PC-3 (cell line): Measurements from ENCODE around the gene LHFPL2. TPM values are rescaled to one million over a fixed set of nuclear protein-coding genes. Genes with fewer than 3 reads are reported as not detected.

Source experiments
- ATAC-seq: fragments of 200-7000 bp; cut with Tn5 transposase; 2 replicates; pipeline ENCODE4 v1.9.1; 2020; ENCODE audit warnings: mild to moderate bottlenecking, moderate library complexity
- BruUV-seq: library from RNA; stranded (reverse); fragments of 400-500 nt; replicated peaks from 2 replicates; lab custom pipeline; 2021; lab: Mats Ljungman, UMichigan
- CTCF ChIA-PET: fragments of 300-600 bp; sonication (Branson Sonifier 250); formaldehyde crosslinking; loops from one replicate; lab custom pipeline; 2022; ENCODE audit warnings: antibody characterized with exemption; lab: Charles Lee
- POLR2A ChIA-PET: fragments of 300-600 bp; sonication (Branson Sonifier 250); formaldehyde crosslinking; loops from one replicate; lab custom pipeline; 2022; ENCODE audit warnings: antibody characterized with exemption; ENCODE audit not compliant: unreplicated experiment; lab: Charles Lee
- DNase-seq: peaks from one replicate; pipeline ENCODE4 v3.0.0-alpha.2; 2015
- H2AFZ ChIP-seq: fragments of 300-600 bp; sonication (generic); 2 replicates; pipeline ENCODE4 v1.6.0; 2016; ENCODE audit warnings: antibody characterized with exemption, low read length
- H3F3A ChIP-seq: fragments of 300-600 bp; sonication (generic); one replicate; pipeline ENCODE4 v1.6.0; 2017; ENCODE audit warnings: antibody characterized with exemption, low read length, control low read depth, mild to moderate bottlenecking; ENCODE audit not compliant: unreplicated experiment
- H3K27ac ChIP-seq: fragments of 300-600 bp; sonication (generic); 2 replicates; pipeline ENCODE4 v1.5.1; 2016; ENCODE audit warnings: mild to moderate bottlenecking, low read length
- H3K27me3 ChIP-seq: fragments of 300-600 bp; sonication (generic); 2 replicates; pipeline ENCODE4 v1.6.1; 2016; ENCODE audit warnings: low read length, mixed read lengths
- H3K36me3 ChIP-seq: fragments of 300-600 bp; sonication (generic); 2 replicates; pipeline ENCODE4 v1.6.1; 2016; ENCODE audit warnings: low read depth, mixed run types, low read length, mixed read lengths
- H3K4me1 ChIP-seq: fragments of 300-600 bp; sonication (generic); 2 replicates; pipeline ENCODE4 v1.5.1; 2016; ENCODE audit warnings: low read length; ENCODE audit not compliant: insufficient read depth
- H3K4me2 ChIP-seq: fragments of 300-600 bp; sonication (generic); 2 replicates; pipeline ENCODE4 v1.6.0; 2016; ENCODE audit warnings: low read length
- H3K4me3 ChIP-seq: fragments of 300-600 bp; sonication (generic); 2 replicates; pipeline ENCODE4 v1.5.1; 2016; ENCODE audit warnings: mild to moderate bottlenecking, low read length, mixed read lengths
- H3K79me2 ChIP-seq: fragments of 300-600 bp; sonication (generic); 2 replicates; pipeline ENCODE4 v1.6.1; 2017; ENCODE audit warnings: low read length, mixed read lengths
- H3K9ac ChIP-seq: fragments of 300-600 bp; sonication (generic); 2 replicates; pipeline ENCODE4 v1.6.0; 2016; ENCODE audit warnings: mild to moderate bottlenecking, low read length
- H3K9me2 ChIP-seq: fragments of 300-600 bp; sonication (generic); replicated peaks from 2 replicates; pipeline ENCODE4 v1.6.1; 2016; ENCODE audit warnings: mixed run types, low read length, mixed read lengths
- H3K9me3 ChIP-seq: fragments of 300-600 bp; sonication (generic); 2 replicates; pipeline ENCODE4 v1.6.1; 2016; ENCODE audit warnings: low read length, mixed read lengths
- H4K20me1 ChIP-seq: fragments of 300-600 bp; sonication (generic); 2 replicates; pipeline ENCODE4 v1.6.1; 2016; ENCODE audit warnings: low read length, mixed read lengths
- EZH2 ChIP-seq: fragments of 300-600 bp; sonication (generic); IDR thresholded peaks from one replicate; pipeline ENCODE4 v1.6.1; 2017; ENCODE audit warnings: antibody characterized with exemption, mild to moderate bottlenecking, low read length; ENCODE audit not compliant: unreplicated experiment
- EZH2phosphoT487 ChIP-seq: fragments of 300-600 bp; sonication (generic); IDR thresholded peaks from 2 replicates; pipeline ENCODE4 v1.6.1; 2018; ENCODE audit warnings: mild to moderate bottlenecking, antibody characterized with exemption, low read length, borderline replicate concordance
- intact Hi-C: fragments of 100-400 bp; cut with micrococcal nuclease; formaldehyde crosslinking; loops from 2 replicates; pipeline ENCODE4 v1.9.0; 2023
- total RNA-seq: library from RNA; depleted of rRNA; stranded (reverse); fragments of >200 nt; gene quantifications from 2 replicates; pipeline ENCODE4 v1.2.3, GENCODE V29; 2014
- TF ChIP-seq, protein P1 (sequence below): fragments of 300-600 bp; sonication (generic); conservative IDR thresholded peaks from 2 replicates; pipeline ENCODE4 v1.5.1; 2017; ENCODE audit warnings: antibody characterized with exemption, low read depth, mild to moderate bottlenecking, low read length

The LHFPL2 gene
- total RNA-seq, 1 experiment from 2014 or later = 21.7 TPM

- ATAC-seq (no peak), DNase-seq (no peak)
- CTCF ChIA-PET = no interaction called here
- TF ChIP-seq EZH2phosphoT487 (no peak), EZH2 (no peak)
- TF ChIP-seq, protein P1, sequence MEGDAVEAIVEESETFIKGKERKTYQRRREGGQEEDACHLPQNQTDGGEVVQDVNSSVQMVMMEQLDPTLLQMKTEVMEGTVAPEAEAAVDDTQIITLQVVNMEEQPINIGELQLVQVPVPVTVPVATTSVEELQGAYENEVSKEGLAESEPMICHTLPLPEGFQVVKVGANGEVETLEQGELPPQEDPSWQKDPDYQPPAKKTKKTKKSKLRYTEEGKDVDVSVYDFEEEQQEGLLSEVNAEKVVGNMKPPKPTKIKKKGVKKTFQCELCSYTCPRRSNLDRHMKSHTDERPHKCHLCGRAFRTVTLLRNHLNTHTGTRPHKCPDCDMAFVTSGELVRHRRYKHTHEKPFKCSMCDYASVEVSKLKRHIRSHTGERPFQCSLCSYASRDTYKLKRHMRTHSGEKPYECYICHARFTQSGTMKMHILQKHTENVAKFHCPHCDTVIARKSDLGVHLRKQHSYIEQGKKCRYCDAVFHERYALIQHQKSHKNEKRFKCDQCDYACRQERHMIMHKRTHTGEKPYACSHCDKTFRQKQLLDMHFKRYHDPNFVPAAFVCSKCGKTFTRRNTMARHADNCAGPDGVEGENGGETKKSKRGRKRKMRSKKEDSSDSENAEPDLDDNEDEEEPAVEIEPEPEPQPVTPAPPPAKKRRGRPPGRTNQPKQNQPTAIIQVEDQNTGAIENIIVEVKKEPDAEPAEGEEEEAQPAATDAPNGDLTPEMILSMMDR = no peak
- peaks cover 4% of the 10 kb centered on the region; the same call in 1 of the 2 replicates for H4K20me1 ChIP-seq
- no peak overlapping the region for H3K27ac ChIP-seq
- H3K9me3 ChIP-seq = no peaks in the 10 kb centered on the region
- no TSS peak for BruUV-seq
- 0 out of 2 replicates have a peak, but pooled peaks cover 8% of the 10 kb centered on the region for H3K36me3 ChIP-seq
- no peak overlapping the region for H3K9ac ChIP-seq
- no peaks in the 10 kb centered on the region for H3K27me3 ChIP-seq
- no peaks in the 10 kb centered on the region for H3K9me2 ChIP-seq
- H3K4me1 ChIP-seq = peaks cover 62% of the 10 kb centered on the region
- H3K4me2 ChIP-seq = no peak overlapping the region
- intact Hi-C loops = no loop called here
- H3F3A ChIP-seq = no peaks in the 10 kb centered on the region
- no peak overlapping the region for H3K4me3 ChIP-seq
- POLR2A ChIA-PET = no interaction called here
- no peak overlapping the region for H2AFZ ChIP-seq
- H3K79me2 ChIP-seq = peaks cover 83% of the 10 kb centered on the region
These were observed 11.9 kb downstream of the LHFPL2 start for GRCh38 chr5:78636682-78637081.

GRCh38 chr5:78634634-78635033, 13.9 kb downstream of the LHFPL2 start:
- intact Hi-C loops = loop anchor here (5.0 kb wide), 1 partner anchor 97 kb away; no protein-coding TSS in a partner anchor

DNA sequence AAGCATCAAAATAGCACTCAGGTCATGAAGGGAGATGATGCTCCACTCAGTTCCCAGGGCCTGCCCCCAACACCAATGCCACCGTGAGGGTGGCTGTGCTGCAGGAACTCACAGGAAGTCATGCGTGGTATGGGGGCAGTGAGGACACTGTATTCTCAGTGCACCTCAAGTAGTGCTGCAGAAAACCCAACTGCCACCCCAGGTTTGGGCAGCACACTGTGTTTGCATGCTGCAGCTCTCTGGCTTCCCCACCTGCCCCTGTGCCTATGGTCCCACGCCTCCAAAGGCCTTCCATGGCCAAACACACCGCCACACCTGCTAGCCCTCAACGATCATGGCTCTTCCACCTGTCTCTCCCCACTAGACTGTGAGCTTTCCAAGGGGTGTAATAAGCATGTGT, 14.3 kb downstream of the LHFPL2 start:
- TF ChIP-seq, protein P1 = no peak
- TF ChIP-seq EZH2 (no peak), EZH2phosphoT487 (no peak)
- Histone ChIP-seq H3K9me2 (no peaks in the 10 kb centered on the region), H4K20me1 (peaks cover 4% of the 10 kb centered on the region; the same call in 1 of the 2 replicates), H3K4me3 (no peak overlapping the region), H3K27me3 (no peaks in the 10 kb centered on the region), H3K4me2 (no peak overlapping the region), H2AFZ (no peak overlapping the region), H3K9me3 (no peaks in the 10 kb centered on the region), H3K79me2 (peaks cover 60% of the 10 kb centered on the region), H3F3A (no peaks in the 10 kb centered on the region), H3K36me3 (peaks cover 15% of the 10 kb centered on the region), H3K4me1 (peaks cover 39% of the 10 kb centered on the region), H3K27ac (no peak overlapping the region), H3K9ac (no peak overlapping the region)
- BruUV-seq = no TSS peak
- ATAC-seq (no peak), DNase-seq (no peak)
- intact Hi-C loops = loop anchor here (5.0 kb wide), 1 partner anchor 97 kb away; no protein-coding TSS in a partner anchor
- POLR2A ChIA-PET = no interaction called here
- CTCF ChIA-PET = no interaction called here

More at GRCh38 chr5:78634634-78635033, 13.9 kb downstream of the LHFPL2 start:
- H2AFZ ChIP-seq = no peak overlapping the region
- H4K20me1 ChIP-seq = peaks cover 4% of the 10 kb centered on the region; the same call in 1 of the 2 replicates
- H3K9me2 ChIP-seq = no peaks in the 10 kb centered on the region
- ATAC-seq (no peak), DNase-seq (no peak)
- no peak overlapping the region for H3K4me3 ChIP-seq
- CTCF ChIA-PET = interaction anchor here (0.6 kb wide), 1 partner anchor 160 kb away, joined by 5 read pairs; no protein-coding TSS in a partner anchor
- no peaks in the 10 kb centered on the region for H3F3A ChIP-seq
- peaks cover 64% of the 10 kb centered on the region for H3K79me2 ChIP-seq
- TF ChIP-seq EZH2phosphoT487 (no peak), EZH2 (no peak)
- TF ChIP-seq, protein P1 = peak; percentile 37
- POLR2A ChIA-PET = no interaction called here
- H3K27me3 ChIP-seq = no peaks in the 10 kb centered on the region
- peaks cover 15% of the 10 kb centered on the region for H3K36me3 ChIP-seq
- H3K9me3 ChIP-seq = no peaks in the 10 kb centered on the region
- no peak overlapping the region for H3K4me2 ChIP-seq
- no peak overlapping the region for H3K9ac ChIP-seq
- no TSS peak for BruUV-seq
- peaks cover 43% of the 10 kb centered on the region for H3K4me1 ChIP-seq
- no peak overlapping the region for H3K27ac ChIP-seq
